LNCAP (cell line): ENCODE measurements around the gene A4GNT.
A peak's percentile ranks its signal among the peaks of the same experiment; 100 is the strongest.

Experiments
- CTCF ChIP-seq: fragments of 450-650 bp; IDR thresholded peaks from 2 replicates; pipeline ENCODE4 v1.5.1; 2017; ENCODE audit warnings: mild to moderate bottlenecking

The A4GNT gene

GRCh38 chr3:138127636-138128365, 4.4 kb downstream of the A4GNT start:
- TF ChIP-seq CTCF = no peak

- no peak for TF ChIP-seq CTCF
Measured at GRCh38 chr3:138125548-138126221, 6.5 kb downstream of the A4GNT start.

DNA sequence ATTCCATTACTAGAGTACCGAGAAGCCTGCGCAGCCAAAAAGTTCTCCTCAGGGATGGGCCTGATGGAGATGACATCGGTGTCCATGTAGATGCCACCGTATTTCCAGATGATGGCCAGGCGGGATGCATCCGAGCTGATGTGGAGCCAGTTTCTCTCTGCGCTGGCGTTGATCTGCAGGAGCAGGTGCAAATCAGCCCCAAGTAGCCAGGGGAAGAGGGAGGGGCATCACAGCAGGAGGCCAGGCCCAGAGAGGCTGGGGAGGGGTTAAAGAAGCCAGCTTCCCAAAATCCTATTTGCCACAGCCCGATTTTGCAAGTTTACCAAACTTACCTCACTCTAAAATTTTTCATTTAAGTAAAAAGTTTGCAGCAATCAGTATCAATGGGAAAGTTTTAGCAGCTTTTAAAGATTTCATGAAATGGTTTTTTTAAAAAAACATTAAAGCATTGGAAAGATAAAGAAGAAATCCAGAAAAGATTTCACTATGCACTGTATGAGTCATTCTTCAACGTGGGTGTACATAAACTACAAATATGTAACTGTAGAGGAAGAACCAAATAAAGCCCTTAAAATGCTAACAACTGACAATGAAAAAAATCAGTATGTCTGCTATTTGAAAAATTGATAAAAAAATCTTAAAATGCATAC, 7.4 kb downstream of the A4GNT start:
- no peak for TF ChIP-seq CTCF

- no peak for TF ChIP-seq CTCF
Measured at GRCh38 chr3:138124188-138124587, 8.0 kb downstream of the A4GNT start.

- no peak for TF ChIP-seq CTCF
Measured at GRCh38 chr3:138119423-138119766, 12.8 kb downstream of the A4GNT start.

DNA sequence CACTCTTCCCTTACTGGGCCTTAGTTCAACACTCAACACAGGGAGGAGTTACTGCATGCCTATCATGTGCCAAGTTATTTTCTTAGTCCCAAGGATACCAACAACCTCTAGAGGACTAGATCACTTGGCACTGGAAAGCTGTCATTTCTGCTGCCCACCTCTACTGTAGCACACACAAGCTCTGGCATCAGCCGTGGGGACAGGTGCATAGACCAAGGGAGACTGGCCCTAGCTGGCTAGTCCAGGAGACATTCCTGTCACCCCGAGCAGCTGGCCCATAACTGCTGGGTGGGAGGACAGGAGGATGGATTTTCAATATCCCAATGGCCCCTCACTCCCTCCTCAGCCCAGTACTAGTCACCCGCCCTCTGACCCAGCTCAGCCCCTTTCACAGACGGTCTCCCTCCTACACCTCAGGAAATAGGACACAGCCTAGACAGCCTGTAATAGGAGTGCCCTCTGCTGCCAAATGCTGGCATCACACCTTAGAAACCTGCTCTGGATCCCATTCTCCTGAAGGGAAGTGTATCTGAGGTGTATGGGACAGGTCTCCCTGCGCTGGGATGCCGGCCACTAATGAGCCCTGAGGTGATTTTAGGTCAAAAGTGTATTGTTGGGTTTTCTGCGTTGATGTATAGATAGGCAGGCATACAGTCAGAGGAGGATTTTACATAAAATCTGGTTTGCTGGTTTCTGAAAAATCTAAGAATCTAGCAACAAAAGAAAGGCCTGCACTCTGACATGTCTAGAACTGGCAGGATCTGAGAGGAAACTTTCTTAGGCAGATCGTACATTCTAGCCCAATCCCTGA, 13.4 kb downstream of the A4GNT start:
- TF ChIP-seq CTCF = peak; percentile 85
